Dendritic cell treated with granulocyte-macrophage colony-stimulating factor and Interleukin-4, amounts not matched to agents 40 ng/mL and 50 ng/mL, for 4 days (primary cell): ENCODE data around the gene PTPN7.
"Not testable (repeated sequence)": the region's sequence is repeated elsewhere in the genome, so short reads cannot be mapped to it uniquely, and the experiment has no call there.

ENCODE experiments used
- H3K27ac Mint-ChIP-seq: one replicate; pipeline ENCODE4 v1.8.0; 2022; ENCODE audit warnings: mild to moderate bottlenecking, mixed read lengths
- H3K27me3 Mint-ChIP-seq: one replicate; pipeline ENCODE4 v1.8.0; 2022; ENCODE audit warnings: mild to moderate bottlenecking, mixed read lengths
- H3K36me3 Mint-ChIP-seq: one replicate; pipeline ENCODE4 v1.8.0; 2022; ENCODE audit warnings: low read depth, mixed read lengths
- H3K4me1 Mint-ChIP-seq: one replicate; pipeline ENCODE4 v1.8.0; 2022; ENCODE audit warnings: low read depth, mixed read lengths
- H3K4me3 Mint-ChIP-seq: one replicate; pipeline ENCODE4 v1.8.0; 2022; ENCODE audit warnings: mild to moderate bottlenecking, moderate library complexity, mixed read lengths
- H3K9me3 Mint-ChIP-seq: one replicate; pipeline ENCODE4 v1.8.0; 2022; ENCODE audit warnings: mixed read lengths
- intact Hi-C: fragments of 100-400 bp; cut with micrococcal nuclease; formaldehyde crosslinking; loops from one replicate; pipeline ENCODE4 v1.15.0; 2022

PTPN7 gene

DNA sequence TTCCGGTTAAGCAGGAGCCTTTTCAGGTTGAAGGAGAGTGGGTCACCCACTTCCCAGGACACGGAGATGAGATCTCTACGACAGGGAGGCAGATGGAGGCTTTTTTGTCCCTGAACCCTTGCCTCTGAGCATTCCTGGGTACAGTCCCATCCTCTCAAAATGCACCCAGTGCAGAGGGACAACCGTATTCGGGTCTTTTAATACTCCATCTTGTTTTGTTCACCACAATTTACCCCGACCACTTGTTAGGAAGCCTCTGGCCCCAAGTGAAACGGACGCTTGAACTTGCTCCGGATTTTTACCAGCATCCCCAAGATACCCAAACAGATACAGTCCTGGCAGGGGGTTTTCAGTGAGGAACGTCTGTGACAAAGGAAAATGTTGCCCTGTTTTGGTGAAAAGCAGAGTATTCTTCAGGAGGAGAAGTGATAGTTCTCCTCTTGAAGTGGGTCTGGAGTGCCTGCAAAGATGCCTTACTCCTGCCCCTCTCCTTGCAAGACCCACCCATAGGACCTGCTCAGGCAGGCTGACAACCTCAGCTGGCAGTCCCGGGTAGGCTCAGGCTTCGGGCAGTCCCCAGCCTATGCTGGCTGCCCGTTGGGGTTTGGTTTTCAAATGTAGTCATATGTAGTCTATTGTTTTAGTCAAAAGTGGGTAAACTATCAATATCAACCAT is 15.2 kb downstream of the PTPN7 start:
- intact Hi-C loops, result no loop called here
- Mint-ChIP-seq H3K9me3 (no peaks in the 10 kb centered on the region), H3K27me3 (no peaks in the 10 kb centered on the region), H3K4me3 (peak overlapping the region; percentile 98), H3K36me3 (peaks cover 73% of the 10 kb centered on the region), H3K4me1 (peaks cover 68% of the 10 kb centered on the region), H3K27ac (peak overlapping the region; percentile 98)

DNA sequence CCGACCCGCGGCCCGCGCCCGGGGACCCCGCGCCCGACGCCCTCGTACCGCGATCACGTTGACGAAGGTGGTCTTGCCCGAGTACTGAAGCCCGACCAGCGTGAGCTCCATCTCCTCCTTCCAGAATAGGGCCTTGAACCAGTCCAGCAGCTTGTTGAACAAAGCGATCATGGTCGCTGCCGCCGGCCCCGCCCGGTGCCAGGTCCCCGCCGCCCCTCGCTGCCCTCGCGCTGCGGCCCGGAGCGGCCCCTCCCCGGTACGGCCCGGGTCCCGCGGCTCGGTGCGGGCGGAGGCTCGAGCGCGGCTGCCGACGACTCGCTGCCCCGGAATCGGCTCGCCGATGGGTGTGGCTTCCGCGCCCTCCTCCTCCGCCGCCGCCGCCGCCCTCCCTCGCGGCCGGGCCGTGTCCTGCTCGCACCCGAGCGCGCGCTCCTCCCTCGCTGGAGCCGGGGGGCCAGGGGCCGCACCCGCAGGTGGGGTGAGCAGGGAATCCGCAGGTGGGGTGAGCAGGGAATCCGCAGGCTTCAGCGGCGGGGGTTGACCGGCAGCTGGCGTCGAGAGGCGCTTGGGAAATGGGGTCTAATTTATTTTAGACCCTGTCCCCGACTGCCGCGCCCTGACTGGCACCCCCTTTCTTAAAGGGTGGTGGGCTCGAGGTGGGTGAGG is 15.9 kb downstream of the PTPN7 start, which contains the start of gene ARL8A:
TSS of gene ARL8A (minus strand) at position 336 of the 666 bp plus-strand sequence. CDS start at position 171, 165 bp downstream.
- H3K36me3 Mint-ChIP-seq, result peaks cover 73% of the 10 kb centered on the region
- peak within 1 kb of the TSS; percentile 98 for H3K27ac Mint-ChIP-seq
- H3K27me3 Mint-ChIP-seq, result no peaks in the 10 kb centered on the region
- H3K4me3 Mint-ChIP-seq, result peak within 1 kb of the TSS; percentile 98
- intact Hi-C loops, result no loop called here
- peaks cover 75% of the 10 kb centered on the region for H3K4me1 Mint-ChIP-seq
- no peaks in the 10 kb centered on the region for H3K9me3 Mint-ChIP-seq

DNA sequence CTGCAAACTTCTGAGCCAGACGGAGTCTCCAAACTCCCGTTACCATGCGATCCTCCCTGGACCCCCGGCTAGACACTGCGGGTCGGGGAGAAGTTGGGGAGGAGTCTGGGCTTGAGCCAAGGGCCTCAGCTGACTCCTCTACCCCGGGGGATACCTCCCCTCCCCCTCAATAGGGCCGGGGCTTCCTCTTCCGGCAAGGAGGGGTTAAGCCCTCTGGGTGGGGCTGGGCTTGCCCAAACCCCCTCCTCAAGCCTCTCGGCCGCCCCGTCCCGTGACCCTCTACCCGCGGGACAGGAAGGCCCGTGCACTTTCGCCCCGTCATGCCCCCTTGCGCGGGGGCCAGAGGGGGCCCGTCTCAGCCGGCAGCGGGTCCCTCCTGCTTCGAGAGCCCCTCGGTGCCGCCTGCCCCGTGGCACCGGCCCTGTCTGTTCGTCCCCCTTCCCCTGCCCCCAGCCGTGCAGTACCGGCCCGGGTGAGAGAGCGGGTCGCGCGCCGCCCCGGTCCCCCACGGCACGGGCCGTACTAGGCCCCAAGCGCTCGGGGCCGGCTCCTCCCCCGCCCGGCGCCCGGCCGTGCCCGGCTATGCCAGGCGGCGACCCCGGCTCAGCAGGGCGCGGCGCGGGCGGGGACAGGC is 16.5 kb downstream of the PTPN7 start:
- Mint-ChIP-seq H3K4me3 (peak overlapping the region; percentile 98), H3K9me3 (no peaks in the 10 kb centered on the region), H3K36me3 (peaks cover 72% of the 10 kb centered on the region), H3K27me3 (no peaks in the 10 kb centered on the region), H3K4me1 (peaks cover 71% of the 10 kb centered on the region), H3K27ac (peak overlapping the region; percentile 98)
- intact Hi-C loops, result no loop called here

DNA sequence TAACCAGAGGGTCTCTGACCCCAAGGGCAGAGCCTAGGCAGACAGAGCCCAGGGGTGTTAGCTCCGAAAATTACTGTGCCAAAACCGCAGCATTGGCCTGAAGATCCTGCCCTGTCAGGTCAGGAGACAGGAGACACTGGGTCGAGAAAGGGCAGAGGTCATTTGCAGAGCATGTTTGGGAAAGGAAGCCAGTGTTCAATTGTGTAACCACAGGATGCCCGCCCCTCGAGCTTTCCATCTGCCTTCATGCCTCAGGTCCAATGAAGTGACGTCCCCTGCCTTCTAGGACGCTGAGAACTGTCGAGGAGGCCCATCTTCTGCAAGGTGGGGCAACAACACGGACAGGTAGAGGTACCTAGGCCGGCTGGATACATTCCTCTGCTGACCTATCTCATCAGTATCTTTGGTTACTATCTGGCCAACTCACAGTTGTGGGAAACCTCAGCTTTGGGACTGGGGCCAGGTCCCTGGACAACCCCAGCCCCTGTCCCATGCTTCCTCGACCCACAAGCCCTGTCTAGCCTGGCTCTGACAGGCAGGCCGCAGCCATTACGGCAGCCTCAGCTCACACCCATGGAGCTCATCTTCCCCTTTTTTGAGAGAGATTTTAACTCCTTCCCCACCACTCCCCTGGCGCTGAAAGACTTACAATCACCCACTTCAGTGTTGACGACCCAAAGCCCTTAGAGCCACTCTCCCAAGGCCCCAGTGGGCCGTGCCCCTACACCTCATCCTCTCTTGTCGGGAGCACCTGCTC is 17.2 kb downstream of the PTPN7 start:
- Mint-ChIP-seq H3K27ac (peak overlapping the region; percentile 98), H3K9me3 (no peaks in the 10 kb centered on the region), H3K36me3 (peaks cover 72% of the 10 kb centered on the region), H3K27me3 (no peaks in the 10 kb centered on the region), H3K4me3 (peak overlapping the region; percentile 98), H3K4me1 (peaks cover 70% of the 10 kb centered on the region)
- intact Hi-C loops, result no loop called here

DNA sequence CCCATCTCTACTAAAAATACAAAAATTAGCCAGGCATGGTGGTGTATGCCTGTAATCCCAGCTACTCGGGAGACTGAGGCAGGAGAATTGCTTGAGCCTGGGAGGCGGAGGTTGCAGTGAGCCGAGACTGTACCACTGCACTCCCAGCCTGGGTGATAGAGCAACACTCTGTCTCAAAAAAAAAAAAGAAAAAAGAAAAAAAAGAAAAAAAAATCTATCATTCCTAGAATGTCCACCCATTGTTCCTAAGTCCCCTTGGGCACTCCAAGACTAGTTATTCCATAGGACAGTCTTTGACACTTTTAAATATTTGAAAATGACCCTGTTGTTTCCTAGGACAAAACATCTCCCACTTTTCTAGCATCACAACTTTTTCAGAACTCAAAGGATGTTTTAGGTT is 18.9 kb downstream of the PTPN7 start:
- H3K9me3 Mint-ChIP-seq, H3K27me3 Mint-ChIP-seq, intact Hi-C loops: not testable (repeated sequence)
- Mint-ChIP-seq H3K4me3 (peak overlapping the region; percentile 98), H3K36me3 (peaks cover 74% of the 10 kb centered on the region), H3K4me1 (peaks cover 65% of the 10 kb centered on the region), H3K27ac (peak overlapping the region; percentile 98)

DNA sequence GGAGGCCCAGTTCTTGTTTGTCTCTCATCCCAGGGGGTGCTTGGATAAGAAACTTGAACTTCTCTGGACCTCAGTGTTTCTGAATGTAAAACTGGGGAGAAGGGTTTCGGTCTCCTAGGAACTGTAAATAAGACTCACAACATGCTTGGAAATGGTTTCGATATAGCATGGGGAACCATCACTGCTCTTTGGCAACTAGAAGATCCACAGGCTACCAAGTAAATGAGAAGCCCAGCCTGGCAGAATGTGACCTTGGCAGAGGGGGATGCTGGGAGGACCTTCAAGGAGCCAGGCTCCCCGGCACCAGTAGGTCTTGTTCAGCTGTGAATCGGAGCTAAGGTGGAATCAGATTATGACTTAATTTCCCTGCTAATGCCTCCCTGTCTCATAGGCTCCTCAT is 19.6 kb downstream of the PTPN7 start:
- H3K4me3 Mint-ChIP-seq, result no peak overlapping the region
- no peak overlapping the region for H3K27ac Mint-ChIP-seq
- no peaks in the 10 kb centered on the region for H3K27me3 Mint-ChIP-seq
- H3K36me3 Mint-ChIP-seq, result peaks cover 79% of the 10 kb centered on the region
- intact Hi-C loops, result no loop called here
- peaks cover 64% of the 10 kb centered on the region for H3K4me1 Mint-ChIP-seq
- H3K9me3 Mint-ChIP-seq, result no peaks in the 10 kb centered on the region

DNA sequence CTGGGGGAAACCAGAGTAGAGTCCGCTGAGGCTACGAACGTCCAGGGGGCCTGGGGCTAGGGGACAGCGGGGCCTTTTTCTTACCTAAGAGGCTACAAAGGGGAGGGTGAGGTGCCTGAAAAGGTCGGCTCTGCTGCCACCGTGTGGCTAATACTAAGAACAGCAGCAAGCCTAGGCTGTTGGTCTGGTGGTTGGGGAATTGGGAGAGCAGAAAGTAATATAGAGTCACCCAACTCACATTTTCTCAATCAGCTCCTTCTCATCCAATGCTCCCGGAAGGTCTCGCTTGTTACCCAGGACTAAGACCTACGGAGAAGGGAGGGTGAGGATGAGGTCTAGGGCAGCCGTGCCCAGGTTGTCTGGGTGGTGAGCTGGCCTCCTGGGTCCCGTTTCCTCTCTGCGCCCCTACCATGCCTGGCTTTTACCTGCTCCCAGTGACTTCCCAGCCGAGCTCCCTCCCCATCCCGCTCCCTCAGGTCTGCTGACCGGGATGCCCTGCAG is 25.1 kb downstream of the PTPN7 start:
- H3K27ac Mint-ChIP-seq, result no peak overlapping the region

DNA sequence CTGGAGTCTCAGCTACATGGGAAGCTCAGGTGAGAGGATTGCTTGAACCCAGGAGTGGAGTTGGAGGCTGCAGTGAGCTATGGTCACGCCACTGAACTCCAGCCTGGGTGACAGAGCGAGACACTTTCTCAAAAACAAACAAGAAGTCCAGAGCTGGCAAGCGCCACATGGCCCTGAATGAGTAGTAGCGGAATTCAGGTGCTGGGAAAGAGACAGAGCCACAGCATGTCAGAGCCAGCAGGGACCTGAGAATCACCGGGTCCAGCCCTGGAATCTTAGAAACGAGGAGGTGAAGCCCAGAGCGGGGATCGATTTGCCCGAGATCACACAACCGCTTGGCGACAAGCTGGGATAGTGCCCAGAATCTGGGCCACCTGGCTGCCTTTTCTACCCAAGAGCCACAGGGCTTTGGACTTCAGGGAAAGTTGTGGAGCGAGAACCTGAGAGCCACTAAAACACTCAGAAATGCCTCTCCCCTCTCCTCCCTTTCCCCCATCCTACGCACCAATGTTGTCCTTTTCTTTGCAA is 25.7 kb downstream of the PTPN7 start:
- Mint-ChIP-seq H3K27me3 (no peaks in the 10 kb centered on the region), H3K27ac (no peak overlapping the region), H3K36me3 (peaks cover 78% of the 10 kb centered on the region), H3K4me3 (no peak overlapping the region), H3K9me3 (no peaks in the 10 kb centered on the region), H3K4me1 (peaks cover 51% of the 10 kb centered on the region)
- intact Hi-C loops, result no loop called here

More for the DNA sequence above, 25.1 kb downstream of the PTPN7 start:
- no peaks in the 10 kb centered on the region for H3K27me3 Mint-ChIP-seq
- H3K9me3 Mint-ChIP-seq, result no peaks in the 10 kb centered on the region
- H3K4me3 Mint-ChIP-seq, result no peak overlapping the region
- H3K36me3 Mint-ChIP-seq, result peaks cover 84% of the 10 kb centered on the region
- intact Hi-C loops, result no loop called here
- peaks cover 56% of the 10 kb centered on the region for H3K4me1 Mint-ChIP-seq

DNA sequence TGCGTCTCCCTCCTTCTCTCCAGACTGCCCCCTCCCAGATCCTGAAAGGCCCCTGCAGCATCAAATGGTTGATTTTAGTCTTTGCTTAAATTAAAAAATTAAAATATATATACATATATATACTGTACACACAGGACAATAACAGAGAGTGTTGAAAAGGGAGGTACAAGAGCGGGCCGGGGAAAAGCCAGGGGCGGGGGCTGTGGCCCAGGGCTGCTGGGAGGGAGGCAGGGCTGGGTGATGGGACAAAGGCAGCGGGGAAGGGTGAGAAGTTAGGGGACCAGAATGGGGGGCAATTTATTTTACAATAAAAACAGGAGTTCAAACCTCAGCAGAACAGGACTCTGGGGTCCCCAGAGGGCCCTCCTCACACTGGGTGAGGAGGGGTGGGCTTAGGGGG is 26.4 kb downstream of the PTPN7 start:
- intact Hi-C loops, result no loop called here
- Mint-ChIP-seq H3K4me1 (peaks cover 49% of the 10 kb centered on the region), H3K27me3 (no peaks in the 10 kb centered on the region), H3K4me3 (peak overlapping the region; percentile 2), H3K9me3 (no peaks in the 10 kb centered on the region), H3K36me3 (peaks cover 72% of the 10 kb centered on the region), H3K27ac (peak overlapping the region; percentile 73)

DNA sequence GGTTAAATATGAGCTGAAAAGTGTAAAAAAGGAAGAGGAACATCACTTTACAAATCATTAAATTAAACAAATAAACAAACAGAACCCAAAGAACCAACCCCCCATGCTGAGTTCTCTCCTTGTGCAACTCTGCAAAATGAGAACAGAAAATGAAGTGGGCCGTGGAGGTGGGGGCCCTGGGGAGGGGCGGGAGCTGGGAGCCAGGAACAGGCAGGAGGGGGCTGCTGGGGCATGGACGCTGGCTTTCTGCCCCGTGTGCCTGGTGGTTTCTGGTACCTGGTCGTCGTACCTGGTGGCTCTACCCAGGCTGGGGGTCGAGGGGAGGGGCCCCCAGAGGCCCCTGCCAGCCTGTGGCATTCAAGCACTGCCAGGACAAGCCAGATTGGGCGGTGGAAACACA is 26.9 kb downstream of the PTPN7 start:
- H3K27me3 Mint-ChIP-seq, result no peaks in the 10 kb centered on the region
- peaks cover 47% of the 10 kb centered on the region for H3K4me1 Mint-ChIP-seq
- no peaks in the 10 kb centered on the region for H3K9me3 Mint-ChIP-seq
- H3K36me3 Mint-ChIP-seq, result peaks cover 67% of the 10 kb centered on the region
- intact Hi-C loops, result no loop called here
- peak overlapping the region; percentile 32 for H3K4me3 Mint-ChIP-seq
- peak overlapping the region; percentile 73 for H3K27ac Mint-ChIP-seq

DNA sequence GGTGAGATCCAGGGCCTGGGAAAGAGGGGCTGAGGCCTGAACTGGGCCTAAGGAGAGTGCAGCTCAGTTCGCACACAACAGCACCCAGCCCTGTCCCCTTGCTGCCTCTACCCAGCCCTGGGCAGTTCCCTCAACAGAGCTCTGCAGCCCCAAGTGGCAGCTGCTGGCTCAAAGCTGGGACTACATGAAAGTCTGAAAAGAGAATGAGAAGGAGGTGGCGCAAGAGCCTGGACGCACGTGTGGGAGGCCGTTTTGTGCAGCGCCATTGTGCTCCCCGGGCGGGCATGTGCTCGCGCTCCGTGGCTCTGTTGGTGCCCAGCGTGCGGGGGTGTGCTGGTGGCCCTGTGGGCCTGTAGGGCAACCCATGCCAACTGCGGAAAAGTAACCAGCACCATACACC is 27.4 kb downstream of the PTPN7 start:
- Mint-ChIP-seq H3K27ac (peak overlapping the region; percentile 73), H3K9me3 (no peaks in the 10 kb centered on the region), H3K4me1 (peaks cover 42% of the 10 kb centered on the region), H3K4me3 (peak overlapping the region; percentile 32), H3K27me3 (no peaks in the 10 kb centered on the region), H3K36me3 (peaks cover 62% of the 10 kb centered on the region)
- intact Hi-C loops, result no loop called here

DNA sequence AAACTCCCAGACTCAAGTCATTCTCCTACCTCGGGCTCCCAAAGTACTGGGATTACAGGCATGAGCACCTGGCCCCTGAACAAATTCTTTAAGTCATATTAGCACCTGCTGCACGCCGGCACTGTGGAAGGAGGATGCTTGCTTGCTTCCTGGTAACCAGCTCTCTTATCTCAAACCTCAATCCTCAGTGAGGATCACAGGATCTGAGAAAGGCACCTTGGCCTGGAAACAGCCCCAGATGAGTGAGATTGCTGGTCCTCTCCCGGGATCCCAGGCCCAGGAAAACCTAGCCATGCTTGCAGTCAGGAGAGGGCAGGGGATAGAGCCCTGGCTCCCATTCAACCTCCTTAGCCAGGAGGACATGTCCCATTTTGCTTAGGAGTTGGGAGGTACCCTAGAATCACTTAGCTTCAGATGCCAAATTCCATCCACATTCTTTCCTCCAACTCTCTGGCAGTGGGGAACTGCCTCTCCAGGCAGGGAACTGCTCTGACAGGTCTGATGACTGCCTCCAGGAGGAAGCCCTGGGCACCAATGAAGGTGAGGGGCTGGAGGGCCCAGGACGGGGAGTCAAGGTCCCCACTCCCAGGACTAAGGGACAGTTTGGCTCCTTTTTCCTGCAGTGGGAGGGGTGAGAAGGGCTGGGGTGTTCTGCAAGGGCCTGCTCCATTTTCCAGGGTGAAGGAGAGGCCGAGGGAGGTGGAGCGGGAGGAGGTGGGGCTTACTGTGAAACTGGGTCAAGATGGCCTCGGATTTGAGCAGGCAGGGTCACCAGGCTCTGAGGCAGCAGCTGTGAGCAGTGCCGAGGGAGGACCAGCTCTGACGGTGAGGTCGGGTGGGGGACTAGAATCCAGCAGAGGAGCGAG is 28.2 kb downstream of the PTPN7 start:
- H3K4me3 Mint-ChIP-seq, result no peak overlapping the region
- H3K27ac Mint-ChIP-seq, result peak overlapping the region; percentile 73
- no peaks in the 10 kb centered on the region for H3K9me3 Mint-ChIP-seq
- intact Hi-C loops, result no loop called here
- H3K27me3 Mint-ChIP-seq, result no peaks in the 10 kb centered on the region
- peaks cover 54% of the 10 kb centered on the region for H3K36me3 Mint-ChIP-seq
- H3K4me1 Mint-ChIP-seq, result peaks cover 36% of the 10 kb centered on the region
